HG02884 (cell line): ENCODE results near the gene KRTAP4-16.
"Not testable (repeated sequence)": the region's sequence is repeated elsewhere in the genome, so short reads cannot be mapped to it uniquely, and the experiment has no call there.

Source experiments
- ATAC-seq: cut with Tn5 transposase; IDR thresholded peaks from one replicate; pipeline ENCODE4 v1.9.1; 2021; ENCODE audit warnings: mild to moderate bottlenecking, moderate library complexity; ENCODE audit not compliant: unreplicated experiment

The KRTAP4-16 gene

DNA sequence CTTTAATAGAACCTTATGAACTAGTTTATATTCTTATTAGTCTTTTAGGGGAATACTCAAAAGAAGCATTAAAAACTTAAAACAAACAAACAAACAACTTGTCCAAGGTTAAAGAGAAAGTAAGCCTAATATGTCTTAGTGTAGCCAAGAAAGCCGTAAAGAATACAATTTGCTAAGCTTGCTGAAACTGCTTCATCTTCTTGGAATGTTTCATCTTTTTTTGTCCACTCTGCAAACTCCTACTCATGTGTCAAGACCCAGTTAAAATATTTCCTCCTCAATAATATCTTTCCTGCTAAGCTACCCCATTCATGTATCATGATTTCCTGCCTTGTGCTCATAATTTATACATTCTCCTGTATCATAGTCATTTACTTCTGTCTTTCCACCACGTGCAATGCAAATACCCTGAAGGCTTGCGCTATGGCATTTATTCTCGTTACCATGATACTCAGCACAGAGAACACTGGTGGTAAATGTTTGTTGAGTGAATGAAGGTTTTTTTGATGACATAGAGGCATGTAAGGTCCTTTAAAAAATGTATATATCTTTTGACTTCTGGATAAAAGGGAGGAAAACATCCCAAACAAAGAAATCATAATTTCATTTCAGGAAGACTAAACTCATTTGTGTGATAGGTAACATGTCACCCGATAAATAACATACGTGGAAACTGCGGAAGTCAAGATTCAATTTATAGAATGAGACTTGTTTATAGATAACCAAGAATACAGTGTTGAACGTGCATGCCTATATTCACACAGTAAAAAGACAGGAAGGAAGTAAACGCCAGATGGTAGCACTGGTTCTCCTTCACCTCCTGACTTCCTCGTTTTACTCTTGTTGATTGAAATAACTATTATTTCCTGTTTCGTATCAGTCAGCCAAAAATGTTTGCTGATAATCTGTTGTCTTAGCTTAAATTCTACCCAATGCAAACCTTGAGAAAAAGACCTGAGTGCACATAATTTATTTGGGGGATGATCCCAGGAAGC lies 18.0 kb upstream of the KRTAP4-16 start:
- not testable (repeated sequence) for ATAC-seq

DNA sequence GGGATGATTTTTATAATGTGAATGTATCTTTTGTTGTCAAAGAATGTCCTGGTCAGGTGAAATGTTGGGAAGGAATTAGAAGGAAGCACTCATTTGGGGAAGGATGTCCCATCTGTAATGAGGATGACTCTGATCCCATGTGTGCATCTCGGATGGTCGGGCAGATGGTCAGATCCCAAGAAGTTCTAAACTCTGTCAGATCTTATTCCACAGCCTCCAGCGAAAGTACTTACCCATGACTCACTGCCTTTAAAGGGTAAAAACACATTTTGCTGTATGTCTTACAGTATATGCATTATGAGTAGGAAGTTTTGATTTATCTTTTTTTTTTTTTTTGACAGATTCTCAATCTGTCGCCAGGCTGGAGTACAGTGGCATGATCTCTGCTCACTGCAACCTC lies 16.7 kb upstream of the KRTAP4-16 start:
- ATAC-seq: no peak

DNA sequence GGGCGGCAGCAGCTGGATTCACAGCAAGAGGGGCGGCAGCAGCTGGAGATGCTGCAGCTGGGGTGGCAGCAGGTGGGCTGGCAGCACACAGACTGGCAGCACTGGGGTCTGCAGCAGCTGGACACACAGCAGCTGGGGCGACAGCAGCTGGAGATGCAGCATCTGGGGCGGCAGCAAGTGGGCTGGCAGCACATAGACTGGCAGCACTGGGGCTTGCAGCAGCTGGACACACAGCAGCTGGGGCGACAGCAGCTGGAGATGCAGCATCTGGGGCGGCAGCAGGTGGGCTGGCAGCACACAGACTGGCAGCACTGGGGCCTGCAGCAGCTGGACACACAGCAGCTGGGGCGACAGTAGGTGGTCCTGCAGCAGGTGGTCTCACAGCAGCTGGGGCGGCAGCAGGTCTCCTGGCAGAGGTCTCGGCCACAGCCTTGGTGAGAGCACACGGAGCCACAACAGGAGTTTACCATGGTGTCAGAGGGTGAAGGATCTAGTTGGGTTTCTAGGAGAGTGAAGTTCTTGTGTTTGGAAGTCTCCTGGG lies 15.9 kb upstream of the KRTAP4-16 start, which contains the start of gene KRTAP4-11:
TSS of gene KRTAP4-11 (minus strand) at position 528 of the 541 bp plus-strand sequence. CDS start at position 470, 58 bp downstream.
- ATAC-seq: not testable (repeated sequence)

DNA sequence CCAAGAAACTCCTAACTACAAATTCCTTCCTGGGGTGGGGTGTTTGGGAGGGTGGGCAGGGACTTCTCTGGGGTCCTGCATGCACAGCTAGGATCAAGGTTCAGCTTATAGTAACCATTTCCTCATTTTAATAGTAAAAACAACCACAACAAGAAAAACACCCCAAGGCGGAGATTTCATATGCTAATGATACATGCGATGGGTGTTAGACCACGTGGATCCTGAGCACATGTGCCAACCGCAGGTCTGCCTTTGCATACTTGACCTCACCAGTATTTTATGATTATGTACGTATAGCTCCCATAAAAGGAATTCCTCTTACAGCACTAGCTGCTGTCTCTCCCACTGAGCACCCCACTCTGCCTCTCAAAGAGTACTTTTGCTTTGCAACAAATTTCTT lies 14.3 kb upstream of the KRTAP4-16 start:
- no peak for ATAC-seq

DNA sequence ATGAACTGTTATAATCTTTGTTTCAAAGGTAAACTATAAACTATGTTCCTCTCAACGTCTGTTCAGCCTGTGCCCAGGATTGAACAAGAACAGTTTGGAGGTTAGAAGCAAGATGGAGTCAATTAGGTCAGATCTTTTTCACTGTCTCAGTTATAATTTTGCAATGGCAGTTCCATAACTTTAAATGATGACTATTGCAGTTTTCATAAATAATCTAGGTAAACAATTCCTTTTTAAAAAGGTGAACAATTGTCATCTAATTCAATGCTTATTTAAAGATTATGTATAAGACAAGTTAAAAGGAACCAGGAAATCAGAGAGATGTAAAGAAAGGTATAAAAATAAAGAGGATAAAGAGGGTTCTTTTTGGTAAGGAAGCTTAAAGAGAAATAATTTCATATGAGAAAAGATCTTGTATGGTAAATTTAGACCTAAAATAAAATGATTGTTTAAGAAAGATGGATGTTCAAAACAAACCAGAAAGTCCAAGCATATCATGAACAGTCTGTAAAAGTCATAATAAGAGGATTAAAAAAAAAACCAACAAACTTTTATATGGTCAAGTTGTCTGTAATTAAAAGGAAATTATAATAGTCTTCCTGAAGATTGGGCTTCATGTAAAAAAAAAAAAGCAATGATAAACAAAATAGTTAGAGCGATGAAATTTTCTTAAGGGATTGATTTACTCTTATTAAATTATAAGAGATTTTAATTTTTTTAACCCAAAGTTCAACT lies 9.3 kb upstream of the KRTAP4-16 start:
- no peak for ATAC-seq

DNA sequence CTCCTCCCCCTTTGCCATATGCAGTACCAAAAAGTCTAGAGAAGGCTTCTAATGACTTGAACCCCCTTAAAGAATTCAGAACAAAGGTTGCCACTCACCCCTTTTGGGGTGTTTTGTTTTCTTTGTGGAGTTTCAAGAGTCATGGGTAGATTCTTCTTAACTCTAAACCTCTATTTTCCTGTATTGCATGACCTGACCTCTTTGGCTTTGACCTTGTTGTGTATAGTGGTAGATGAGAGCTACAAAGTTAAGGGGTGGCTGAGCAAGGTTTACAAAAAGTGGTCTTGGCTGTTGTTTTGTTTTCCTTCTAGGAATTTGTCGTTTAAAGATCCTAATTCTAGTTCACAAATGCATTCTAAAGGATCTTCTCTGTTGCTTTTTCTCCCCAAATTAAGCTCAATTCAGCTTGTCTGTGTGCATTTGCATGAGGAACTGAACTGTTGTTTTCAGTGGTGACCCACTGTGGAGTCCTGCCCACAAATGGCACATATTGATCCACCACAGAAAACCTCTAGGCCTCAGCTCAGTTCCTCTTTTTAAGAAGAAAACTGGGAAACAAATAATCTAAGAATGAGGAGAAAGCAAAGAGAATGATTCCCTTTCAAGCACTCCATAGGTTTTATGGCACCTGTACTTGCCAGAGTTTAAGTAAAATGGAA lies 6.8 kb upstream of the KRTAP4-16 start:
- ATAC-seq: not testable (repeated sequence)

DNA sequence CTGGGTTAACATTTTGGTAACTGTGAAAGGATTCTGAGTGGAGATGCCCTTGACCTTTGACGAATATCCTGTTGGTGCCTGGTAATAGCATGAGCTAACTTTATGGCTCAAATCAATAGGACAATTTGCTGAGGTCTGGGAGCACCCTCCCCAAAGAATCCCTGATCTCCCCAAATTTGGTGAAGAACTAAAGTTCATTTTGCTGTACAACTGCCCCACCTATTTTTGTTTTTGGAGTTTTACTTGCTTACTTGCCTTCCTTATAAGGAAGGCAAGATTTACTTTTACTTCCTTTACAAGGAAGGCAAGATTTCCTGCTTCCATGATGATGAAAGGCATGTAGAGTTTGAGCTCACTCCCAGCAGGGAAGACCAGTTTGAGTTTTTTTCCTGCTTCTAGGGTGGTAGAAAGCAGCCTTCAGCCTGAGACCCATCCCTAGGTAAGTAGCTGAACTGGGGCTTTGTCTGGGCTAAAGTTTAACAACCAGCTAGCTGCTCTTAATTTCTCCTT lies 6.0 kb upstream of the KRTAP4-16 start:
- no peak for ATAC-seq

DNA sequence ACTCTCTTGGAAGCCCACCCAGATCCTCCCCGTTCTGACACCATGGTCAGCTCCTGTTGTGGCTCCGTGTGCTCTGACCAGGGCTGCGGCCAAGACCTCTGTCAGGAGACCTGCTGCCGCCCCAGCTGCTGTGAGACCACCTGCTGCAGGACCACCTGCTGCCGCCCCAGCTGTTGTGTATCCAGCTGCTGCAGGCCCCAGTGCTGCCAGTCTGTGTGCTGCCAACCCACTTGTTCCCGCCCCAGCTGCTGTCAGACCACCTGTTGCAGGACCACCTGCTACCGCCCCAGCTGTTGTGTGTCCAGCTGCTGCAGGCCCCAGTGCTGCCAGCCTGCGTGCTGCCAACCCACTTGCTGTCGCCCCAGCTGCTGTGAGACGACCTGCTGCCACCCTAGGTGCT lies 3.3 kb upstream of the KRTAP4-16 start, which contains the start of gene KRTAP4-9:
TSS of gene KRTAP4-9 (plus strand) at position 43 of the 400 bp plus-strand sequence. CDS start at position 43, 0 bp downstream.
- ATAC-seq: not testable (repeated sequence)

DNA sequence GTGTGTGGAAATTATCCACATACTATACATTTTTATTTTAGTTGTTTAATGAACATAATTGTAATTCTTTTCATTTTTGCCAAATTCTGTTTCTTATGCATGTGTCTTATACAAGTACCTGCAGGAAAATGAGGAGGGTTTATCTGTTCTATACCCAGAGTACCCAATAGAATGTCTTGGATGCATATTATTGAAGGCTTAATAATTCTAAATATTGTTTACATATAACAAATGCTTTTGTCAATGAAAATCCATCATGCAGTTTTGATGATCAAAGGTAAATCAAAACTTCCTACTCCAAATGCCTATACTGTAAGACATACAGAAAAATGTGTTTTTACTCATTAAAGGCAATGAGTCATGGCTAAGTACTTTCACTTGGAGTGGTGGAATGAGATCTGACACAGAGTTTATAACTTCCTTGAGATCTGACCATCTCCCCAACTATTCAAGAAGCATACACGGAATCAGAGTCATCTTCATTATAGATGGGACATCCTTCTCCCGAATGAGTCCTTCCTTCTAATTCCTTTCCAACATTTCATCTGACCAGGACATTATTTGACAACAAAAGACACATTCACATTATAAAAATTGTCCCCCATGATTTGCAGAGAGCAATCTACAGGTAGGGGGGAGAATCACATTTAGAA lies 2.5 kb upstream of the KRTAP4-16 start:
- ATAC-seq: not testable (repeated sequence)

DNA sequence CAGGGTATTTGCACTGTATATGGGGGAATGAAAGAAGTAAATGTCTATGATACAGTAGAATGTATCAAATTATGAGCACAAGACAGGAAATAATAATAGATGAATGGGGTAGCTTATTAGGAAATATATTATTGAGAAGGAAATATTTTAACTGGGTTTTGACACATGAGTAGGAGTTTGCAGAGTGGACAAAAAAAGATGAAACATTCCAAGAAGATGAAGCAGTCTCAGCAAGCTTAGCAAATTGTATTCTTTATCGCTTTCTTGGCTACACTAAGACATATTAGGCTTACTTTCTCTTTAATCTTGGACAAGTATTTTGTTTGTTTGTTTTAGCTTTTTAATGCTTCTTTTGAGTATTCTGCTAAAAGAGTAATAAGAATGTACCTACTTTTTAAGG lies 1.9 kb upstream of the KRTAP4-16 start:
- ATAC-seq: no peak

DNA sequence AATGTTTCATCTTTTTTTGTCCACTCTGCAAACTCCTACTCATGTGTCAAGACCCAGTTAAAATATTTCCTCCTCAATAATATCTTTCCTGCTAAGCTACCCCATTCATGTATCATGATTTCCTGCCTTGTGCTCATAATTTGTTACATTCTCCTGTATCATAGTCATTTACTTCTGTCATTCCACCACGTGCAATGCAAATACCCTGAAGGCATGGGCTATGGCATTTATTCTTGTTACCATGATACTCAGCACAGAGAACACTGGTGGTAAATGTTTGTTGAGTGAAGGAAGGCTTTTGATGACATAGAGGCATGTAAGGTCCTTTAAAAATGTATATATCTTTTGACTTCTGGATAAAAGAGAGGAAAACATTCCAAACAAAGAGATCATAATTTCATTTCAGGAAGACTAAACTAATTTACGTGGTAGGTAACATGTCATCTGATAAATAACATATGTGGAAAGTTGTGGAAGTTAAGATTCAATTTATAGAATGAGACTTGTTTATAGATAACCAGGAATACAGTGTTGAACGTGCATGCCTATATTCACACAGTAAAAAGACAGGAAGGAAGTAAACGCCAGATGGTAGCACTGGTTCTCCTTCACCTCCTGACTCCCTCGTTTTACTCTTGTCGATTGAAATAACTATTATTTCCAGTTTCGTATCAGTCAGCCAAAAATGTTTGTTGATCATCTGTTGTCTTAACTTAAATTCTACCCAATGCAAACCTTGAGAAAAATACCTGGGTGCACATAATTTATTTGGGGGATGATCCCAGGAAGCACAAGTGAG lies 2.1 kb downstream of the KRTAP4-16 start:
- ATAC-seq: not testable (repeated sequence)

DNA sequence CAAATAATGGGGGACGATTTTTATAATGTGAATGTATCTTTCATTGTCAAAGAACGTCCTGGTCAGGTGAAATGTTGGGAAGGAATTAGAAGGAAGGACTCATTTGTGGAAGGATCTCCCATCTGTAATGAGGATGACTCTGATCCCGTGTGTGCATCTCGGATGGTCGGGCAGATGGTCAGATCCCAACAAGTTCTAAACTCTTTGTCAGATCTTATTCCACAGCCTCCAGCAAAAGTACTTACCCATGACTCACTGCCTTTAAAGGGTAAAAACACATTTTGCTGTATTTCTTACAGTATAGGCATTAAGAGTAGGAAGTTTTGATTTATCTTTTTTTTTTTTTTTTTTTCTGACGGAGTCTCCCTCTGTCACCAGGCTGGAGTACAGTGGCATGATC lies 3.5 kb downstream of the KRTAP4-16 start:
- no peak for ATAC-seq

DNA sequence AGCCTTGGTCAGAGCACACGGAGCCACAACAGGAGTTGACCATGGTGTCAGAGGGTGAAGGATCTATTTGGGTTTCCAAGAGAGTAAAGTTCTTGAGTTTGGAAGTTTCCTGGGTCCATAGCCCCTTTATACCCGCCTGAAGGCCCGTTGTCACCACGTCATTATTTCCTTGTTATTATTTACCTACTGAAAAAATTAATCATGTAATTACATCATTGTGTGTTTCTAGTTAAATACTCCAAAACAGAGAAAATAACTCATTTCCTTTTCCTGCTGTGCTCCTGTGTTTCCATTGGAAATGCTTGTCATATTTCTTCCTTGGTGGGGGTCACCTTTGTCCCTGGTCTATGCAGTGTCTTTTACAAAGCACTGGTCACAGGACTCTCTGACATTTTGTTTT lies 4.0 kb downstream of the KRTAP4-16 start, which contains the start of gene KRTAP4-8:
TSS of gene KRTAP4-8 (minus strand) at position 101 of the 400 bp plus-strand sequence. CDS start at position 43, 58 bp downstream.
- no peak for ATAC-seq

DNA sequence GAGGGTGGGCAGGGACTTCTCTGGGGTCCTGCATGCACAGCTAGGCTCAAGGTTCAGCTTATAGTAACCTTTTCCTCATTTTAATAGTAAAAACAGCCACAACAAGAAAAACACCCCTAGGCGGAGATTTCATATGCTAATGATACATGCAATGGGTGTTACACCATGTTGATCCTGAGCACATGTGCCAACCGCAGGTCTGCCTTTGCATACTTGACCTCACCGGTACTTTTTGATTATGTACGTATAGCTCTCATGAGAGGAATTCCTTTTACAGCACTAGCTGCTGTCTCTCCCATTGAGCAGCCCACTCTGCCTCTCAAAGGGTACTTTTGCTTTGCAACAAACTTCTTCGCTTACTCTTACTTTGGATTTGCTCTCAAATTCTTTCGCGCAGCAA lies 6.0 kb downstream of the KRTAP4-16 start:
- no peak for ATAC-seq

DNA sequence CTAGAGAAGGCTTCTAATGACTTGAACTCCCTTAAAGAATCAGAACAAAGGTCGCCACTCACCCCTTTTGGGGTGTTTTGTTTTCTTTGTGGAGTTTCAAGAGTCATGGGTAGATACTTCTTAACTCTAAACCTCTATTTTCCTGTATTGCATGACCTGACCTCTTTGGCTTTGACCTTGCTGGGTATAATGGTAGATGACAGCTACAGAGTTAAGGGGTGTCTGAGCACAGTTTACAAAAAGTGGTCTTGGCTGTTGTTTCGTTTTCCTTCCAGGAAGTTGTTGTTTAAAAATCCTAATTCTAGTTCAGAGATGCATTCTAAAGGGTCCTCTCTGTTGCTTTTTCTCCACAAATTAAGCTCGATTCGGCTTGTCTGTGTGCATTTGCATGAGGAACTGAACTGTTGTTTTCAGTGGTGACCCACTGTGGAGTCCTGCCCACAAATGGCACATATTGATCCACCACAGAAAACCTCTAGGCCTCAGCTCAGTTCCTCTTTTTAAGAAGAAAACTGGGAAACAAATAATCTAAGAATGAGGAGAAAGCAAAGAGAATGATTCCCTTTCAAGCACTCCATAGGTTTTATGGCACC lies 13.2 kb downstream of the KRTAP4-16 start:
- not testable (repeated sequence) for ATAC-seq

DNA sequence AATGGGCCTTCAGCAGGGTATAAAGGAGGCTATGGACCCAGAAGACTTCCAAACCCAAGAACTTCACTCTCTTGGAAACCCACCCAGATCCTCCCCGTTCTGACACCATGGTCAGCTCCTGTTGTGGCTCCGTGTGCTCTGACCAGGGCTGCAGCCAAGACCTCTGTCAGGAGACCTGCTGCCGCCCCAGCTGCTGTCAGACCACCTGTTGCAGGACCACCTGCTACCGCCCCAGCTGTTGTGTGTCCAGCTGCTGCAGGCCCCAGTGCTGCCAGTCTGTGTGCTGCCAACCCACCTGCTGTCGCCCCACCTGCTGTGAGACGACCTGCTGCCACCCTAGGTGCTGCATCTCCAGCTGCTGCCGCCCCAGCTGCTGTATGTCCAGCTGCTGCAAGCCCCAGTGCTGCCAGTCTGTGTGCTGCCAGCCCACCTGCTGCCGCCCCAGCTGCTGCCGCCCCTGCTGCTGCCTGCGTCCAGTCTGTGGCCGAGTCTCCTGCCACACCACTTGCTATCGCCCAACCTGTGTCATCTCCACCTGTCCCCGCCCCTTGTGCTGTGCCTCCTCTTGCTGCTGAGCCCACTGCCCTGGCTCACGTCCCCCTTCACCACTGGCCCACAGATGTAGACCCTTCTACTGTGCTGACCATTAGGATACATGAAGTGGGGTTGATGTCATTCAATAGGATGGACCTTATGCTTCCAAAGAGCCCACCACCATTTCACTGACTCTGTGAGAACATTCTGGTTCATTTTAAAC lies 17.7 kb downstream of the KRTAP4-16 start, which contains the start of gene KRTAP4-7:
TSS of gene KRTAP4-7 (plus strand) at position 51 of the 757 bp plus-strand sequence. CDS start at position 108, 57 bp downstream.
- not testable (repeated sequence) for ATAC-seq

DNA sequence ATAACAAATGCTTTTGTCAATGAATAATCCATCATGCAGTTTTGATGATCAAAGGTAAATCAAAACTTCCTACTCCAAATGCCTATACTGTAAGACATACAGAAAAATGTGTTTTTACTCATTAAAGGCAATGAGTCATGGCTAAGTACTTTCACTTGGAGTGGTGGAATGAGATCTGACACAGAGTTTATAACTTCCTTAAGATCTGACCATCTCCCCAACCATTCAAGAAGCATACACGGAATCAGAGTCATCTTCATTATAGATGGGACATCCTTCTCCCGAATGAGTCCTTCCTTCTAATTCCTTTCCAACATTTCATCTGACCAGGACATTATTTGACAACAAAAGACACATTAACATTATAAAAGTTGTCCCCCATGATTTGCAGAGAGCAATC lies 18.6 kb downstream of the KRTAP4-16 start:
- ATAC-seq: not testable (repeated sequence)

DNA sequence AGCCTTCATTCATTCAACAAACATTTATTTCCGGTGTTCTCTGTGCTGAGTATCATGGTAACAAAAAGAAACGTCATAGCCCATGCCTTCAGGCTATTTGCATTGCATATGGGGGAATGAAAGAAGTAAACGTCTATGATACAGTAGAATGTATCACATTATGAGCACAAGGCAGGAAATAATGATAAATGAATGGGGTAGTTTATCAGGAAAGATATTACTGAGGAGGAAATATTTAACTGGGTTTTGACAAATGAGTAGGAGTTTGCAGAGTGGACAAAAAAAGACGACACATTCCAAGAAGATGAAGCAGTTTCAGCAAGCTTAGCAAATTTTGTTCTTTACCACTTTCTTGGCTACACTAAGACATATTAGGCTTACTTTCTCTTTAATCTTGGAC lies 19.4 kb downstream of the KRTAP4-16 start:
- no peak for ATAC-seq
